Progenitor cell of endocrine pancreas (in vitro differentiated cells): ENCODE data around the gene DRC1. TPM values are rescaled to one million over a fixed set of nuclear protein-coding genes. Genes with fewer than 3 reads are reported as not detected.

ENCODE experiments used
- DNase-seq: peaks from one replicate; pipeline ENCODE4 v3.0.0; 2021; ENCODE audit warnings: low spot score; ENCODE audit not compliant: unreplicated experiment
- H3K27ac Mint-ChIP-seq: 2 replicates; pipeline ENCODE4 v1.8.0; 2021; ENCODE audit warnings: mild to moderate bottlenecking, moderate library complexity, mixed read lengths
- H3K27me3 Mint-ChIP-seq: 2 replicates; pipeline ENCODE4 v1.8.0; 2021; ENCODE audit warnings: mixed read lengths
- H3K36me3 Mint-ChIP-seq: 2 replicates; pipeline ENCODE4 v1.8.0; 2022; ENCODE audit warnings: mixed read lengths; ENCODE audit not compliant: insufficient read depth
- H3K4me1 Mint-ChIP-seq: 2 replicates; pipeline ENCODE4 v1.8.0; 2021; ENCODE audit warnings: low read depth, mixed read lengths
- H3K4me3 Mint-ChIP-seq: 2 replicates; pipeline ENCODE4 v1.8.0; 2021; ENCODE audit warnings: low read depth, mild to moderate bottlenecking, moderate library complexity, mixed read lengths
- H3K9me3 Mint-ChIP-seq: 2 replicates; pipeline ENCODE4 v1.8.0; 2021; ENCODE audit warnings: low read depth, mixed read lengths
- total RNA-seq: library from RNA; stranded (reverse); gene quantifications from 2 replicates; pipeline ENCODE4 v1.2.1, GENCODE V29; 2021
- TF ChIP-seq, protein P1 (sequence below): fragments of 200-600 bp; sonication (generic); IDR thresholded peaks from one replicate; pipeline ENCODE4 v1.5.0; 2021; ENCODE audit warnings: antibody characterized with exemption, mild to moderate bottlenecking; ENCODE audit not compliant: unreplicated experiment

The DRC1 gene
- total RNA-seq, 1 donor from 2014 or later, result 0.57 TPM

DNA sequence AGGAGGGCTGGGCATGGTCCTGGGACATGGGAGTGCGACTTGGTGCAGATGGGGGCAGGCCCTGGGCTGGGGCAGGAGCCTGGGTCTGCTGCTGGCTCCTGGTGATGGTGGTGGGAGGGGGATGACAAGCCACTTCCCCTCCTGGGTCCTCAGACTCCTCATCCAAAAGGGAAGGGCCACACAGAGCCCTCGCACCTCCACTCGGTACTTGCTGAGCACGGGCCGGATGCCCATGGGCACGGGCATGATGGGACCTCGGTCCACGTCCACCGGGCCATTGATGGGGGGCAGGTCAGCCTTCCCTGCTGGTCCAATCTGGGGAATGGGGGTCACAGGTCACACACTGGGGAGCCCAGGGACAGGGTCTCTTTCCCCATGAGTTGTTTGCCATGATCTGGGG, 72.1 kb downstream of the DRC1 start:
- Mint-ChIP-seq H3K9me3 (peaks cover 7% of the 10 kb centered on the region), H3K27ac (no peak overlapping the region), H3K4me3 (no peak overlapping the region), H3K4me1 (no peaks in the 10 kb centered on the region), H3K27me3 (peaks cover 3% of the 10 kb centered on the region), H3K36me3 (no peaks in the 10 kb centered on the region)
- no peak for DNase-seq
- TF ChIP-seq, protein P1, sequence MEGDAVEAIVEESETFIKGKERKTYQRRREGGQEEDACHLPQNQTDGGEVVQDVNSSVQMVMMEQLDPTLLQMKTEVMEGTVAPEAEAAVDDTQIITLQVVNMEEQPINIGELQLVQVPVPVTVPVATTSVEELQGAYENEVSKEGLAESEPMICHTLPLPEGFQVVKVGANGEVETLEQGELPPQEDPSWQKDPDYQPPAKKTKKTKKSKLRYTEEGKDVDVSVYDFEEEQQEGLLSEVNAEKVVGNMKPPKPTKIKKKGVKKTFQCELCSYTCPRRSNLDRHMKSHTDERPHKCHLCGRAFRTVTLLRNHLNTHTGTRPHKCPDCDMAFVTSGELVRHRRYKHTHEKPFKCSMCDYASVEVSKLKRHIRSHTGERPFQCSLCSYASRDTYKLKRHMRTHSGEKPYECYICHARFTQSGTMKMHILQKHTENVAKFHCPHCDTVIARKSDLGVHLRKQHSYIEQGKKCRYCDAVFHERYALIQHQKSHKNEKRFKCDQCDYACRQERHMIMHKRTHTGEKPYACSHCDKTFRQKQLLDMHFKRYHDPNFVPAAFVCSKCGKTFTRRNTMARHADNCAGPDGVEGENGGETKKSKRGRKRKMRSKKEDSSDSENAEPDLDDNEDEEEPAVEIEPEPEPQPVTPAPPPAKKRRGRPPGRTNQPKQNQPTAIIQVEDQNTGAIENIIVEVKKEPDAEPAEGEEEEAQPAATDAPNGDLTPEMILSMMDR, result no peak

DNA sequence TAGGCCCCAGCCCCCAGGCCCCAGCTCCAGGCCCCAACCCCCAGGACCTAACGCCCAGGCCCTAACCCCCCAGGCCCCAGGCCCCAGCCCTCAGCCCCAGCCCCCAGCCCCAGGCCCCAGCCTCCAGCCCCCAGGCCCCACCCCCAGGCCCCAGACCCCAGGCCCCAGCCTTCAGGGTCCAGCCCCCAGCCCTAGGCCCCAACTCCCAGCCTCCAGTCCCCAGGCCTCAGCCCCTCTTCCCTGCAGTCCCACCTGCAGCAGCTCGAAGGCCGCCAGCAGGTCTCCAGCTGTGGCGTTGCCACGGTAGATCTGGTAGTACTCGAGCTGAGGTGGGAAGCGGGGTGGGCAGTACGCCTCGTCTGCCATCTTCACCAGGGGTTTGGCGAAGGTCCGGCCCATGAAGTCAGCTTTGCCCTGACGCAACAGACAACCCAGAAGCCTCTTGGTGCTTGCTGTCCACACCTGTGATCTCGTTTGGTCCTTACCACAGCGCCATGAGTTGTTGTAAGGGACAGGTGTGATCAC, 72.6 kb downstream of the DRC1 start:
- Mint-ChIP-seq H3K27me3 (peaks cover 3% of the 10 kb centered on the region), H3K36me3 (no peaks in the 10 kb centered on the region), H3K27ac (no peak overlapping the region), H3K4me1 (no peaks in the 10 kb centered on the region), H3K9me3 (peaks cover 4% of the 10 kb centered on the region), H3K4me3 (no peak overlapping the region)
- TF ChIP-seq, protein P1, result no peak
- DNase-seq, result no peak

DNA sequence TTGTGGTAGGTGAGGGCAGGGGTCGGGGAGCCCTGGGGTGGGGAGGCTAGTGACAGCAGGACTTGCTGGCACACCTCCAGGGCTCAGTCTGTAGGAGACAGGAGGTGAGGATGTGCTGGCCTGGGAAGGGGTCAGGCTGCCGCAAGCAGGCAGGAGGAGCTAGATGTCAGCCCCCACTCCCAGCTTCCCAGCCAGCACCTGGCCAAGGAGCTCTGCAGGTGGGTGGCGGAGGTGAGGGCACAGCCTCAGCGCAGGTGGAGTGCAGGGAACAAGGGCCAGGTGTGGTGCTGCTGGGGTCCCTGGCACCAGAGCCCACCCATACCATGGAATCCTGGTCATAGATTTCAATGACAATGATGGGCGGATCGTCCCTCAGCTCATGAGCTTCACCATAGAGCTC, 73.3 kb downstream of the DRC1 start:
- H3K4me1 Mint-ChIP-seq, result no peaks in the 10 kb centered on the region

DNA sequence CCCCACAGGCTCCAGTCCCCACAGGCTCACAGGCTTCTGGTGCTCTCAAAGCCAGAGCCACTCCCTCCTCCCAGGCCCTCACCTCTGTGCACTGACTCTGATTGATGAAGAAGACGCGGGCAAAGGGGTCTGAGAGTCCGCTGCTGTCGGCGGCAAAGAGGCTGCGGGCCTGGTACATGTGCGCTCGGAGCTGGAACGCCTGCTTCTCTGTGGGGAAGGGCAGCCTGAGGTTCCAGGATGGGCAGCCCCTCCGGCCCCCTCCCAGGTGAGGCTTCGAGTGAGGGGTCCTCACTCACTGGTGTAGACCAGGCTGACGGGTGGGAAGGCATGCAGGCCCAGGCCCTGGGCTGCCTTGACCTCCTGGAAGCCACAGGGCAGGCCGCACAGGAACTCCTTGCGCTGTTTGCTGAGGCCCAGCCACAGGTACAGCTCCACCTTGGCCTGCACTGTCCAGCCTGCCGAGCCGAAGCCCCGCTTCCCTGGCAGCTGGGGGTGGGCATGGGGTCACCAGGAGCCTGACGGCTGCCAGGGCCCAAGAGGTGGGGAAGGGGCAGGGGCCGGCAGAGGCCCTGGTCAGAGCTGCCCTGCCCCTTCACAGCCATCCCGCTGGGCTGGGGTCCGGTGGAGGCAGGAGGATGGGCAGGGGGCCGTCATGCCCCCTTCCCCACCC, 74.2 kb downstream of the DRC1 start:
- no peak overlapping the region for H3K27ac Mint-ChIP-seq
- H3K27me3 Mint-ChIP-seq, result peaks cover 3% of the 10 kb centered on the region
- H3K36me3 Mint-ChIP-seq, result no peaks in the 10 kb centered on the region
- H3K4me3 Mint-ChIP-seq, result no peak overlapping the region
- H3K4me1 Mint-ChIP-seq, result no peaks in the 10 kb centered on the region
- DNase-seq, result no peak
- TF ChIP-seq, protein P1, result no peak
- no peaks in the 10 kb centered on the region for H3K9me3 Mint-ChIP-seq

More for the DNA sequence above, 73.3 kb downstream of the DRC1 start:
- DNase-seq, result no peak
- H3K27ac Mint-ChIP-seq, result no peak overlapping the region
- peaks cover 3% of the 10 kb centered on the region for H3K27me3 Mint-ChIP-seq
- TF ChIP-seq, protein P1, result no peak
- no peaks in the 10 kb centered on the region for H3K36me3 Mint-ChIP-seq
- H3K9me3 Mint-ChIP-seq, result no peaks in the 10 kb centered on the region
- no peak overlapping the region for H3K4me3 Mint-ChIP-seq

DNA sequence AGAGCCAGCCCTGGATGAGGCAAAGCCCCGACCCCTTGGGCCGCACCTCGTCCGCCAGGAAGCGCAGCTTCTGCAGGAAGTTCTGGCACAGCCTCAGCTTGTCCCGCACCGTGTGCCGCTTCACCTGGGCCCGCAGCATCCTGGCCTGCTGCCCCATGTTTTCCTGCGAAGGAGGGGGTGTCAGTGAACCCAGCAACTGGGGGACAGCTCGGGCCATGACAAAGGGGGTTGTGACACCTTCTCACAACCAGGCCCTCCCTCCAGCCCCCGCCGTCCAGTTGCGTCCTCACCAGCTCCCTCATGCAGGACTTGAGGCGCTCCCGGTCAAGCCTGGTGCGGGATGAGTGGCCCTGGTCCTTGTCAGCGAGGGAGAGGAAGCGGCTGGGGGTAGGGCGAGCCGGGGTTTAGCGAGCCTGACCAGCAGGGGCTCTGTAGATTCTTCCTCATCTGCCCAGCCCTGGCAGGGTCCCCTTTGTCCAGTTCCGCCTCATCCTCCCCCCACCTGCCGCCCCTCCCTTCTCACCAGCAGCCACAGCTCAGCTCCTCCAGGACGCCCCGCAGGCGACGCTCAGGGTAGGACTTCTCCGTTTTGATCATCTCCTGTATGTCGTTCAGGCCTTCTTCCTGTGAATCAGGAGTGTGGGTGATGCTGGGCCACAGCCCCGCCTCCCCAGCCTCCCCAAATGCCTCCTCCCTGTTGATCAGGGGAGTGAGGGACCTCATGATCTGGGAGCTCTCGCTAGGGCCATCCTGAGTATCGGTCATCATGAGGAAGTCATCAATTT, 75.6 kb downstream of the DRC1 start:
- Mint-ChIP-seq H3K4me1 (no peaks in the 10 kb centered on the region), H3K27me3 (peaks cover 3% of the 10 kb centered on the region), H3K4me3 (no peak overlapping the region), H3K27ac (no peak overlapping the region), H3K9me3 (no peaks in the 10 kb centered on the region), H3K36me3 (no peaks in the 10 kb centered on the region)
- no peak for DNase-seq
- TF ChIP-seq, protein P1, result no peak
